Activated naive CD8-positive, alpha-beta T cell treated with anti-CD3 and anti-CD28 coated beads, Interleukin-2, amount 10 ng/mL, durations not matched to agents 7 days and 5 days (primary cell): ENCODE data around the gene UNC80. TPM values are rescaled to one million over a fixed set of nuclear protein-coding genes. Genes with fewer than 3 reads are reported as not detected.
"Not testable (repeated sequence)": the region's sequence is repeated elsewhere in the genome, so short reads cannot be mapped to it uniquely, and the experiment has no call there.

Source experiments
- ATAC-seq: fragments of 150-1000 bp; cut with Tn5 transposase; one replicate; pipeline ENCODE4 v1.10.0; 2021; ENCODE audit warnings: low read depth, moderate library complexity
- POLR2A ChIA-PET: fragments of 350-600 bp; sonication (Branson Sonifier 250); formaldehyde crosslinking; loops from one replicate; lab custom pipeline; 2021; ENCODE audit warnings: antibody characterized with exemption; lab: Charles Lee
- DNase-seq: peaks from one replicate; pipeline ENCODE4 v3.0.0; 2021
- H3K27ac Mint-ChIP-seq: one replicate; pipeline ENCODE4 v1.8.0; 2022; ENCODE audit warnings: mild to moderate bottlenecking, mixed read lengths
- H3K27me3 Mint-ChIP-seq: one replicate; pipeline ENCODE4 v1.8.0; 2022; ENCODE audit warnings: mild to moderate bottlenecking, moderate library complexity, mixed read lengths
- H3K36me3 Mint-ChIP-seq: one replicate; pipeline ENCODE4 v1.8.0; 2021; ENCODE audit warnings: mild to moderate bottlenecking, mixed read lengths
- H3K4me1 Mint-ChIP-seq: one replicate; pipeline ENCODE4 v1.8.0; 2021; ENCODE audit warnings: mixed read lengths
- H3K4me3 Mint-ChIP-seq: one replicate; pipeline ENCODE4 v1.8.0; 2022; ENCODE audit warnings: mild to moderate bottlenecking, moderate library complexity, mixed read lengths
- H3K9me3 Mint-ChIP-seq: one replicate; pipeline ENCODE4 v1.8.0; 2021; ENCODE audit warnings: mixed read lengths
- total RNA-seq, 2 experiments: library from RNA; stranded (reverse); gene quantifications; one replicate each; pipeline ENCODE4 v1.2.3, GENCODE V29; 2021

The UNC80 gene
- total RNA-seq, 2 experiments from 2014 or later = not detected

GRCh38 chr2:209772290-209772685 lies 656 bp downstream of the UNC80 start:
- ATAC-seq = no peak
- H3K27ac Mint-ChIP-seq = no peak overlapping the region

GRCh38 chr2:209773377-209773776 lies 1.7 kb downstream of the UNC80 start:
- Mint-ChIP-seq H3K27ac (no peak overlapping the region), H3K4me3 (no peak overlapping the region), H3K36me3 (no peaks in the 10 kb centered on the region), H3K27me3 (peaks cover 19% of the 10 kb centered on the region), H3K9me3 (no peaks in the 10 kb centered on the region), H3K4me1 (no peaks in the 10 kb centered on the region)
- ATAC-seq = no peak
- POLR2A ChIA-PET = no interaction called here
- no peak for DNase-seq

More at GRCh38 chr2:209772290-209772685, 656 bp downstream of the UNC80 start:
- no peaks in the 10 kb centered on the region for H3K36me3 Mint-ChIP-seq
- DNase-seq = no peak
- H3K27me3 Mint-ChIP-seq = peaks cover 19% of the 10 kb centered on the region
- POLR2A ChIA-PET = no interaction called here
- H3K4me1 Mint-ChIP-seq = no peaks in the 10 kb centered on the region
- H3K9me3 Mint-ChIP-seq = no peaks in the 10 kb centered on the region
- H3K4me3 Mint-ChIP-seq = no peak overlapping the region

- POLR2A ChIA-PET = no interaction called here
- no peaks in the 10 kb centered on the region for H3K36me3 Mint-ChIP-seq
- no peak for DNase-seq
- H3K4me1 Mint-ChIP-seq = peaks cover 6% of the 10 kb centered on the region
- no peak overlapping the region for H3K27ac Mint-ChIP-seq
- H3K27me3 Mint-ChIP-seq = peaks cover 2% of the 10 kb centered on the region
- no peak for ATAC-seq
- H3K9me3 Mint-ChIP-seq = no peaks in the 10 kb centered on the region
- H3K4me3 Mint-ChIP-seq = no peak overlapping the region
Observed at GRCh38 chr2:209787416-209787815, 15.8 kb downstream of the UNC80 start.

GRCh38 chr2:209788925-209789324 lies 17.3 kb downstream of the UNC80 start:
- no peaks in the 10 kb centered on the region for H3K36me3 Mint-ChIP-seq
- H3K4me1 Mint-ChIP-seq = peaks cover 6% of the 10 kb centered on the region
- no peak for DNase-seq
- POLR2A ChIA-PET = interaction anchor here (0.6 kb wide), 1 partner anchor 13 kb away, joined by 3 read pairs; no protein-coding TSS in a partner anchor
- no peaks in the 10 kb centered on the region for H3K9me3 Mint-ChIP-seq
- H3K4me3 Mint-ChIP-seq = no peak overlapping the region
- no peak overlapping the region for H3K27ac Mint-ChIP-seq
- no peak for ATAC-seq
- peaks cover 2% of the 10 kb centered on the region for H3K27me3 Mint-ChIP-seq

- peaks cover 6% of the 10 kb centered on the region for H3K4me1 Mint-ChIP-seq
- H3K27me3 Mint-ChIP-seq = peaks cover 2% of the 10 kb centered on the region
- H3K9me3 Mint-ChIP-seq = no peaks in the 10 kb centered on the region
- H3K27ac Mint-ChIP-seq = no peak overlapping the region
- DNase-seq = no peak
- H3K36me3 Mint-ChIP-seq = no peaks in the 10 kb centered on the region
- POLR2A ChIA-PET = no interaction called here
- no peak for ATAC-seq
- peak overlapping the region; percentile 43 for H3K4me3 Mint-ChIP-seq
Observed at GRCh38 chr2:209790066-209790728, 18.6 kb downstream of the UNC80 start.

- no peak for ATAC-seq
- no peaks in the 10 kb centered on the region for H3K9me3 Mint-ChIP-seq
- POLR2A ChIA-PET = no interaction called here
- no peak for DNase-seq
- no peak overlapping the region for H3K4me3 Mint-ChIP-seq
- no peaks in the 10 kb centered on the region for H3K36me3 Mint-ChIP-seq
- H3K4me1 Mint-ChIP-seq = peaks cover 6% of the 10 kb centered on the region
- H3K27me3 Mint-ChIP-seq = no peaks in the 10 kb centered on the region
- H3K27ac Mint-ChIP-seq = no peak overlapping the region
Observed at GRCh38 chr2:209791151-209791550, 19.5 kb downstream of the UNC80 start.

- H3K27ac Mint-ChIP-seq, ATAC-seq, H3K4me1 Mint-ChIP-seq, H3K36me3 Mint-ChIP-seq, H3K9me3 Mint-ChIP-seq, DNase-seq, H3K27me3 Mint-ChIP-seq, POLR2A ChIA-PET, H3K4me3 Mint-ChIP-seq: not testable (repeated sequence)
Observed at GRCh38 chr2:209795425-209795824, 23.8 kb downstream of the UNC80 start.

- H3K27me3 Mint-ChIP-seq = no peaks in the 10 kb centered on the region
- POLR2A ChIA-PET = no interaction called here
- ATAC-seq (no peak), DNase-seq (no peak)
- no peak overlapping the region for H3K4me3 Mint-ChIP-seq
- no peaks in the 10 kb centered on the region for H3K4me1 Mint-ChIP-seq
- H3K36me3 Mint-ChIP-seq = no peaks in the 10 kb centered on the region
- H3K9me3 Mint-ChIP-seq = no peaks in the 10 kb centered on the region
- no peak overlapping the region for H3K27ac Mint-ChIP-seq
Observed at GRCh38 chr2:209805351-209805750, 33.7 kb downstream of the UNC80 start.

- ATAC-seq = no peak
- no peak for DNase-seq
- POLR2A ChIA-PET = no interaction called here
- Mint-ChIP-seq H3K4me1 (no peaks in the 10 kb centered on the region), H3K27me3 (no peaks in the 10 kb centered on the region), H3K9me3 (no peaks in the 10 kb centered on the region), H3K36me3 (no peaks in the 10 kb centered on the region), H3K4me3 (no peak overlapping the region), H3K27ac (no peak overlapping the region)
Observed at GRCh38 chr2:209806318-209806717, 34.7 kb downstream of the UNC80 start.

GRCh38 chr2:209808521-209808920 lies 36.9 kb downstream of the UNC80 start:
- POLR2A ChIA-PET = no interaction called here
- Mint-ChIP-seq H3K9me3 (no peaks in the 10 kb centered on the region), H3K27me3 (no peaks in the 10 kb centered on the region), H3K27ac (no peak overlapping the region), H3K4me3 (no peak overlapping the region), H3K36me3 (no peaks in the 10 kb centered on the region), H3K4me1 (no peaks in the 10 kb centered on the region)
- no peak for ATAC-seq
- no peak for DNase-seq

GRCh38 chr2:209809256-209809655 lies 37.6 kb downstream of the UNC80 start:
- H3K27ac Mint-ChIP-seq = no peak overlapping the region
- DNase-seq (no peak), ATAC-seq (no peak)
- no peaks in the 10 kb centered on the region for H3K9me3 Mint-ChIP-seq
- H3K36me3 Mint-ChIP-seq = no peaks in the 10 kb centered on the region
- POLR2A ChIA-PET = no interaction called here
- no peaks in the 10 kb centered on the region for H3K4me1 Mint-ChIP-seq
- H3K4me3 Mint-ChIP-seq = no peak overlapping the region
- no peaks in the 10 kb centered on the region for H3K27me3 Mint-ChIP-seq

- Mint-ChIP-seq H3K27me3 (peaks cover 5% of the 10 kb centered on the region), H3K36me3 (no peaks in the 10 kb centered on the region), H3K4me1 (no peaks in the 10 kb centered on the region), H3K4me3 (no peak overlapping the region), H3K27ac (no peak overlapping the region), H3K9me3 (no peaks in the 10 kb centered on the region)
- DNase-seq (no peak), ATAC-seq (no peak)
- POLR2A ChIA-PET = no interaction called here
Observed at GRCh38 chr2:209817844-209818271, 46.2 kb downstream of the UNC80 start.

GRCh38 chr2:209818939-209819338 lies 47.3 kb downstream of the UNC80 start:
- peaks cover 5% of the 10 kb centered on the region for H3K27me3 Mint-ChIP-seq
- no peak overlapping the region for H3K4me3 Mint-ChIP-seq
- H3K36me3 Mint-ChIP-seq = no peaks in the 10 kb centered on the region
- no peaks in the 10 kb centered on the region for H3K9me3 Mint-ChIP-seq
- H3K27ac Mint-ChIP-seq = no peak overlapping the region
- H3K4me1 Mint-ChIP-seq = no peaks in the 10 kb centered on the region
- DNase-seq (no peak), ATAC-seq (no peak)
- POLR2A ChIA-PET = no interaction called here

- Mint-ChIP-seq H3K36me3 (no peaks in the 10 kb centered on the region), H3K4me1 (no peaks in the 10 kb centered on the region), H3K27me3 (peaks cover 5% of the 10 kb centered on the region), H3K27ac (no peak overlapping the region), H3K9me3 (no peaks in the 10 kb centered on the region), H3K4me3 (no peak overlapping the region)
- DNase-seq (no peak), ATAC-seq (no peak)
- POLR2A ChIA-PET = no interaction called here
Observed at GRCh38 chr2:209821806-209822205, 50.2 kb downstream of the UNC80 start.
